ENCODE measurements around the gene TNNT2.

- TF ChIP-seq, protein P1, sequence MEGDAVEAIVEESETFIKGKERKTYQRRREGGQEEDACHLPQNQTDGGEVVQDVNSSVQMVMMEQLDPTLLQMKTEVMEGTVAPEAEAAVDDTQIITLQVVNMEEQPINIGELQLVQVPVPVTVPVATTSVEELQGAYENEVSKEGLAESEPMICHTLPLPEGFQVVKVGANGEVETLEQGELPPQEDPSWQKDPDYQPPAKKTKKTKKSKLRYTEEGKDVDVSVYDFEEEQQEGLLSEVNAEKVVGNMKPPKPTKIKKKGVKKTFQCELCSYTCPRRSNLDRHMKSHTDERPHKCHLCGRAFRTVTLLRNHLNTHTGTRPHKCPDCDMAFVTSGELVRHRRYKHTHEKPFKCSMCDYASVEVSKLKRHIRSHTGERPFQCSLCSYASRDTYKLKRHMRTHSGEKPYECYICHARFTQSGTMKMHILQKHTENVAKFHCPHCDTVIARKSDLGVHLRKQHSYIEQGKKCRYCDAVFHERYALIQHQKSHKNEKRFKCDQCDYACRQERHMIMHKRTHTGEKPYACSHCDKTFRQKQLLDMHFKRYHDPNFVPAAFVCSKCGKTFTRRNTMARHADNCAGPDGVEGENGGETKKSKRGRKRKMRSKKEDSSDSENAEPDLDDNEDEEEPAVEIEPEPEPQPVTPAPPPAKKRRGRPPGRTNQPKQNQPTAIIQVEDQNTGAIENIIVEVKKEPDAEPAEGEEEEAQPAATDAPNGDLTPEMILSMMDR (conservative IDR thresholded peaks at IDR 0.05) = no peak
- no peak for TF ChIP-seq EZH2 (IDR thresholded peaks at IDR 0.05; ENCODE audit: low read depth)
Measured at GRCh38 chr1:201354151-201354900, 23.2 kb downstream of the TNNT2 start.

Measured in PC-9 (cell line).